ENCODE measurements around the gene CLEC2L. TPM values are rescaled to one million over a fixed set of nuclear protein-coding genes. Genes with fewer than 3 reads are reported as not detected.

CLEC2L gene
- total RNA-seq, 1 experiment from 2014 or later, result not detected

- H3K27ac ChIP-seq (ENCODE audit: low read depth, low read length), result no peak overlapping the region
- TF ChIP-seq POLR2AphosphoS5 (IDR thresholded peaks at IDR 0.05; ENCODE audit: low read depth, low read length), result no peak
- TF ChIP-seq SRF (IDR thresholded peaks at IDR 0.05; ENCODE audit: low read depth), result no peak
- TF ChIP-seq ZNF274 (IDR thresholded peaks at IDR 0.05; ENCODE audit: low read depth, low read length), result no peak
- no peak for TF ChIP-seq EZH2 (IDR thresholded peaks at IDR 0.05)
- TF ChIP-seq SIN3A (IDR thresholded peaks at IDR 0.05; ENCODE audit: low read depth), result no peak
- TF ChIP-seq, protein P1, sequence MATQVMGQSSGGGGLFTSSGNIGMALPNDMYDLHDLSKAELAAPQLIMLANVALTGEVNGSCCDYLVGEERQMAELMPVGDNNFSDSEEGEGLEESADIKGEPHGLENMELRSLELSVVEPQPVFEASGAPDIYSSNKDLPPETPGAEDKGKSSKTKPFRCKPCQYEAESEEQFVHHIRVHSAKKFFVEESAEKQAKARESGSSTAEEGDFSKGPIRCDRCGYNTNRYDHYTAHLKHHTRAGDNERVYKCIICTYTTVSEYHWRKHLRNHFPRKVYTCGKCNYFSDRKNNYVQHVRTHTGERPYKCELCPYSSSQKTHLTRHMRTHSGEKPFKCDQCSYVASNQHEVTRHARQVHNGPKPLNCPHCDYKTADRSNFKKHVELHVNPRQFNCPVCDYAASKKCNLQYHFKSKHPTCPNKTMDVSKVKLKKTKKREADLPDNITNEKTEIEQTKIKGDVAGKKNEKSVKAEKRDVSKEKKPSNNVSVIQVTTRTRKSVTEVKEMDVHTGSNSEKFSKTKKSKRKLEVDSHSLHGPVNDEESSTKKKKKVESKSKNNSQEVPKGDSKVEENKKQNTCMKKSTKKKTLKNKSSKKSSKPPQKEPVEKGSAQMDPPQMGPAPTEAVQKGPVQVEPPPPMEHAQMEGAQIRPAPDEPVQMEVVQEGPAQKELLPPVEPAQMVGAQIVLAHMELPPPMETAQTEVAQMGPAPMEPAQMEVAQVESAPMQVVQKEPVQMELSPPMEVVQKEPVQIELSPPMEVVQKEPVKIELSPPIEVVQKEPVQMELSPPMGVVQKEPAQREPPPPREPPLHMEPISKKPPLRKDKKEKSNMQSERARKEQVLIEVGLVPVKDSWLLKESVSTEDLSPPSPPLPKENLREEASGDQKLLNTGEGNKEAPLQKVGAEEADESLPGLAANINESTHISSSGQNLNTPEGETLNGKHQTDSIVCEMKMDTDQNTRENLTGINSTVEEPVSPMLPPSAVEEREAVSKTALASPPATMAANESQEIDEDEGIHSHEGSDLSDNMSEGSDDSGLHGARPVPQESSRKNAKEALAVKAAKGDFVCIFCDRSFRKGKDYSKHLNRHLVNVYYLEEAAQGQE (IDR thresholded peaks at IDR 0.05; ENCODE audit: low read depth), result no peak
- TF ChIP-seq POLR2A (IDR thresholded peaks at IDR 0.05; ENCODE audit: borderline replicate concordance, extremely low read depth, insufficient read depth, insufficient read length), result no peak
- no peak for TF ChIP-seq TCF7L2 (IDR thresholded peaks at IDR 0.05; ENCODE audit: borderline replicate concordance, extremely low read depth, insufficient read depth, insufficient read length)
- intact Hi-C loops (cut with micrococcal nuclease), result no loop called here
- DNase-seq (ENCODE audit: low read depth, low spot score) (no peak), ATAC-seq (no peak)
- POLR2A ChIA-PET, result no interaction called here
- H3K27me3 ChIP-seq (ENCODE audit: insufficient read depth, low read length), result no peaks in the 10 kb centered on the region
- no peaks in the 10 kb centered on the region for H3K4me1 ChIP-seq (ENCODE audit: control insufficient read depth in 1 of 2, insufficient read depth in 2 of 2, low read length in 2 of 2)
- no TSS peak for BruUV-seq (replicated peaks)
- no peak overlapping the region for H3K4me2 ChIP-seq (ENCODE audit: low read length)
- H3K79me2 ChIP-seq (ENCODE audit: insufficient read depth, low read length), result no peaks in the 10 kb centered on the region
- no peaks in the 10 kb centered on the region for H3K9me2 ChIP-seq (ENCODE audit: insufficient read depth)
- RAD21 ChIA-PET (ENCODE audit: low non-redundant PET in 1 of 2, low total read pairs in 2 of 2, uncharacterized antibody in 2 of 2, unreplicated experiment in 2 of 2), result no interaction called here
- H2AFZ ChIP-seq (ENCODE audit: low read depth, low read length, poor library complexity, severe bottlenecking), result no peak overlapping the region
- H3K36me3 ChIP-seq (ENCODE audit: control insufficient read depth in 1 of 2, insufficient read depth in 2 of 2, low read length in 2 of 2), result no peaks in the 10 kb centered on the region
- no peak overlapping the region for H3K9ac ChIP-seq (ENCODE audit: low read length)
- no peaks in the 10 kb centered on the region for H3K9me3 ChIP-seq (ENCODE audit: control insufficient read depth in 1 of 2, insufficient read depth in 1 of 2, low read depth in 1 of 2, low read length in 2 of 2)
- CTCF ChIA-PET, result no interaction called here
- no peak overlapping the region for H3K4me3 ChIP-seq (replicated peaks in 1 of 2; ENCODE audit: low read depth in 1 of 2, low read length in 2 of 2)
- no peaks in the 10 kb centered on the region for H4K20me1 ChIP-seq (ENCODE audit: insufficient read depth)
Observed at GRCh38 chr7:139515266-139515665, 8.2 kb upstream of the CLEC2L start.

Data from HCT116 (cell line).